Naive thymus-derived CD4-positive, alpha-beta T cell (primary cell): ENCODE data around the gene CAMK2G. TPM values are rescaled to one million over a fixed set of nuclear protein-coding genes. Genes with fewer than 3 reads are reported as not detected.
A peak's percentile ranks its signal among the peaks of the same experiment; 100 is the strongest.

Experiments
- ATAC-seq: fragments of 150-1000 bp; cut with Tn5 transposase; 2 replicates; pipeline ENCODE4 v1.10.0; 2021; ENCODE audit warnings: mild to moderate bottlenecking, moderate library complexity
- CTCF ChIA-PET: fragments of 350-600 bp; sonication (Branson Sonifier 250); formaldehyde crosslinking; loops from one replicate; lab custom pipeline; 2021; ENCODE audit warnings: antibody characterized with exemption; lab: Charles Lee
- POLR2A ChIA-PET: fragments of 350-600 bp; sonication (Branson Sonifier 250); formaldehyde crosslinking; loops from one replicate; lab custom pipeline; 2021; ENCODE audit warnings: antibody characterized with exemption, inconsistent platforms; lab: Charles Lee
- DNase-seq, 9 donors: peaks; one replicate each; pipeline versions ENCODE4 v3.0.0 to v3.0.0-alpha.2; 2020 to 2022; ENCODE audit warnings: mixed read lengths in 1 of 9
- H3K27ac ChIP-seq: one replicate; pipeline ENCODE4 v1.7.0; 2013; ENCODE audit warnings: mild to moderate bottlenecking, low read depth, low read length, moderate library complexity
- H3K27me3 ChIP-seq, 2 donors: one replicate each; pipeline ENCODE4 v1.7.0; 2013; ENCODE audit warnings: low read length in 2 of 2, mild to moderate bottlenecking in 2 of 2, moderate library complexity in 2 of 2; ENCODE audit not compliant: control insufficient read depth in 2 of 2, insufficient read depth in 2 of 2
- H3K36me3 ChIP-seq, 3 experiments: 1 replicate in 2 of 3; 2 replicates in 1 of 3; pipeline ENCODE4 v1.7.0; 2013; ENCODE audit warnings: low read length in 3 of 3, mild to moderate bottlenecking in 3 of 3, moderate library complexity in 1 of 3; ENCODE audit not compliant: insufficient read depth in 3 of 3, control insufficient read depth in 2 of 3
- H3K4me1 ChIP-seq, 2 donors: one replicate each; pipeline ENCODE4 v1.7.0; 2013; ENCODE audit warnings: low read length in 2 of 2, mild to moderate bottlenecking in 2 of 2, moderate library complexity in 1 of 2; ENCODE audit not compliant: control insufficient read depth in 2 of 2, insufficient read depth in 2 of 2
- H3K4me3 ChIP-seq: 2 replicates; pipeline ENCODE4 v1.7.0; 2013; ENCODE audit warnings: mild to moderate bottlenecking, low read length
- H3K9me3 ChIP-seq, 3 experiments: 1 replicate in 2 of 3; 2 replicates in 1 of 3; pipeline ENCODE4 v1.7.0; 2013; ENCODE audit warnings: low read length in 3 of 3; ENCODE audit not compliant: control insufficient read depth in 2 of 3
- H3K27ac Mint-ChIP-seq, 9 donors: one replicate each; pipeline ENCODE4 v1.8.0; 2020 to 2022; ENCODE audit warnings: mixed read lengths in 9 of 9, mild to moderate bottlenecking in 8 of 9, moderate library complexity in 5 of 9, inconsistent platforms in 2 of 9
- H3K27me3 Mint-ChIP-seq, 5 donors: one replicate each; pipeline ENCODE4 v1.8.0; 2021 to 2022; ENCODE audit warnings: mixed read lengths in 5 of 5, mild to moderate bottlenecking in 1 of 5
- H3K36me3 Mint-ChIP-seq, 5 donors: one replicate each; pipeline ENCODE4 v1.8.0; 2020 to 2022; ENCODE audit warnings: mixed read lengths in 5 of 5, mild to moderate bottlenecking in 3 of 5, inconsistent platforms in 1 of 5
- H3K4me1 Mint-ChIP-seq, 7 donors: one replicate each; pipeline ENCODE4 v1.8.0; 2020 to 2022; ENCODE audit warnings: mixed read lengths in 7 of 7, mild to moderate bottlenecking in 3 of 7, inconsistent platforms in 1 of 7
- H3K4me3 Mint-ChIP-seq, 10 donors: one replicate each; pipeline ENCODE4 v1.8.0; 2020 to 2022; ENCODE audit warnings: mild to moderate bottlenecking in 10 of 10, mixed read lengths in 10 of 10, moderate library complexity in 6 of 10, inconsistent platforms in 2 of 10
- H3K9me3 Mint-ChIP-seq, 11 donors: one replicate each; pipeline ENCODE4 v1.8.0; 2020 to 2022; ENCODE audit warnings: mixed read lengths in 11 of 11, mild to moderate bottlenecking in 4 of 11, inconsistent platforms in 1 of 11, moderate library complexity in 1 of 11
- intact Hi-C, 2 donors: fragments of 100-400 bp; cut with micrococcal nuclease; formaldehyde crosslinking; loops; one replicate each; pipeline ENCODE4 v1.15.1; 2023
- polyA plus RNA-seq, 2 donors: library from polyadenylated mRNA; unstranded; fragments of 300-500 nt; fragmentation: Illumina TruSeq; gene quantifications; one replicate each; pipeline ENCODE4 v1.2.3, GENCODE V29; 2021
- total RNA-seq, 6 experiments: library from RNA in 5 of 6; stranded (reverse) in 5 of 6; gene quantifications; 1 replicate in 5 of 6; 2 replicates in 1 of 6; pipeline ENCODE4 v1.2.3 and lab custom pipeline; 2021 to 2026

CAMK2G gene
- total and polyA plus RNA-seq, 7 experiments from 2014 or later, result 5.6 to 70.9 (median 54.6) TPM

GRCh38 chr10:73879296-73880173 is 5.2 kb upstream of the CAMK2G start:
- Histone ChIP-seq H3K27me3 (no peaks in the 10 kb centered on the region), H3K9me3 (no peaks in the 10 kb centered on the region), H3K4me1 (peaks cover 18 to 22% of the 10 kb centered on the region in 2 donors), H3K27ac (peak overlapping the region; percentile 68), H3K36me3 (peaks cover 0 to 3% (median 0%) of the 10 kb centered on the region in 3 experiments), H3K4me3 (no peak overlapping the region)
- intact Hi-C loops, result loop anchor here (1.0 to 10.0 kb wide), 10 partner anchors 30 to 1355 kb away; partner anchors contain the start of genes ADK (in 1 of the 2), ANXA7 (in 1 of the 2), AP3M1 (in 1 of the 2) and COMTD1 (in 1 of the 2)
- ATAC-seq (peak; percentile 97), DNase-seq (peak; percentile 91 to 98 (median 96))
- no peaks in the 10 kb centered on the region for H3K9me3 Mint-ChIP-seq
- H3K27ac Mint-ChIP-seq, result peak overlapping the region; percentile 30 to 98 (median 89)
- peaks cover 0 to 5% (median 0%) of the 10 kb centered on the region in 5 donors for H3K27me3 Mint-ChIP-seq
- ChIA-PET POLR2A (interaction anchor here (0.6 to 13.8 kb wide), 11 partner anchors 11 to 384 kb away, joined by 3 to 327 read pairs (median 5); a partner anchor contains a TSS), CTCF (interaction anchor here (0.6 to 9.9 kb wide), 46 partner anchors 9 to 1375 kb away, joined by 3 to 288 read pairs (median 5); partner anchors contain the start of gene CHCHD1)
- peaks cover 14 to 51% (median 41%) of the 10 kb centered on the region in 7 donors for H3K4me1 Mint-ChIP-seq
- peak overlapping the region in 5 of 10 donors; percentile 0 to 40 (median 1) for H3K4me3 Mint-ChIP-seq
- H3K36me3 Mint-ChIP-seq, result no peaks in the 10 kb centered on the region

GRCh38 chr10:73878365-73878764 is 4.0 kb upstream of the CAMK2G start:
- H3K4me1 Mint-ChIP-seq, result peaks cover 14 to 51% (median 41%) of the 10 kb centered on the region in 7 donors
- no peaks in the 10 kb centered on the region for H3K9me3 Mint-ChIP-seq
- H3K36me3 Mint-ChIP-seq, result no peaks in the 10 kb centered on the region
- peaks cover 0 to 5% (median 0%) of the 10 kb centered on the region in 5 donors for H3K27me3 Mint-ChIP-seq
- H3K4me1 ChIP-seq, result peaks cover 18 to 22% of the 10 kb centered on the region in 2 donors
- CTCF ChIA-PET, result interaction anchor here (0.8 to 9.9 kb wide), 11 partner anchors 8 to 157 kb away, joined by 3 to 288 read pairs (median 11); partner anchors contain the start of gene CHCHD1
- POLR2A ChIA-PET, result interaction anchor here (1.4 to 13.8 kb wide), 5 partner anchors 10 to 135 kb away, joined by 3 to 327 read pairs (median 8); a partner anchor contains a TSS
- H3K4me3 Mint-ChIP-seq, result no peak overlapping the region
- H3K27me3 ChIP-seq, result no peaks in the 10 kb centered on the region
- H3K4me3 ChIP-seq, result no peak overlapping the region
- H3K27ac ChIP-seq, result peak overlapping the region; percentile 68
- intact Hi-C loops, result loop anchor here (2.0 to 10.0 kb wide), 7 partner anchors 62 to 1356 kb away; partner anchors contain the start of genes ADK (in 1 of the 2), ANXA7 (in 1 of the 2), AP3M1 (in 1 of the 2) and COMTD1 (in 1 of the 2)
- H3K36me3 ChIP-seq, result peaks cover 0 to 3% (median 0%) of the 10 kb centered on the region in 3 experiments
- peak overlapping the region in 7 of 9 donors; percentile 69 to 94 (median 89) for H3K27ac Mint-ChIP-seq
- no peak for DNase-seq
- no peak for ATAC-seq
- H3K9me3 ChIP-seq, result no peaks in the 10 kb centered on the region

GRCh38 chr10:73877533-73878160 is 3.3 kb upstream of the CAMK2G start:
- no peaks in the 10 kb centered on the region for H3K27me3 ChIP-seq
- DNase-seq (no peak), ATAC-seq (no peak)
- no peak overlapping the region for H3K27ac ChIP-seq
- no peaks in the 10 kb centered on the region for H3K9me3 Mint-ChIP-seq
- no peak overlapping the region for H3K4me3 ChIP-seq
- H3K4me1 Mint-ChIP-seq, result peaks cover 21 to 57% (median 47%) of the 10 kb centered on the region in 7 donors
- peaks cover 0 to 1% (median 0%) of the 10 kb centered on the region in 5 donors for H3K36me3 Mint-ChIP-seq
- POLR2A ChIA-PET, result interaction anchor here (13.8 kb wide), 1 partner anchor 22 kb away, joined by 327 read pairs; no protein-coding TSS in a partner anchor
- no peak overlapping the region for H3K4me3 Mint-ChIP-seq
- CTCF ChIA-PET, result interaction anchor here (1.1 to 9.9 kb wide), 7 partner anchors 8 to 313 kb away, joined by 3 to 288 read pairs (median 4); a partner anchor contains a TSS
- H3K27me3 Mint-ChIP-seq, result peaks cover 0 to 5% (median 0%) of the 10 kb centered on the region in 5 donors
- peaks cover 0 to 5% (median 0%) of the 10 kb centered on the region in 3 experiments for H3K36me3 ChIP-seq
- H3K9me3 ChIP-seq, result no peaks in the 10 kb centered on the region
- H3K4me1 ChIP-seq, result peaks cover 25 to 29% of the 10 kb centered on the region in 2 donors
- intact Hi-C loops, result loop anchor here (2.0 to 10.0 kb wide), 7 partner anchors 63 to 1357 kb away; partner anchors contain the start of genes ADK (in 1 of the 2), ANXA7 (in 1 of the 2), AP3M1 (in 1 of the 2) and COMTD1 (in 1 of the 2)
- H3K27ac Mint-ChIP-seq, result peak overlapping the region; percentile 24 to 94 (median 88)

- Mint-ChIP-seq H3K36me3 (peaks cover 0 to 4% (median 0%) of the 10 kb centered on the region in 5 donors), H3K4me3 (no peak overlapping the region), H3K27ac (peak overlapping the region; percentile 34 to 94 (median 78)), H3K9me3 (no peaks in the 10 kb centered on the region), H3K4me1 (peaks cover 27 to 64% (median 54%) of the 10 kb centered on the region in 7 donors), H3K27me3 (peaks cover 0 to 5% (median 0%) of the 10 kb centered on the region in 5 donors)
- CTCF ChIA-PET, result interaction anchor here (0.7 to 9.9 kb wide), 7 partner anchors 9 to 314 kb away, joined by 3 to 288 read pairs (median 4); no protein-coding TSS in a partner anchor
- DNase-seq (no peak), ATAC-seq (no peak)
- Histone ChIP-seq H3K36me3 (peaks cover 0 to 12% (median 0%) of the 10 kb centered on the region in 3 experiments), H3K27ac (peak overlapping the region; percentile 86), H3K4me1 (peaks cover 31 to 35% of the 10 kb centered on the region in 2 donors), H3K4me3 (no peak overlapping the region), H3K9me3 (no peaks in the 10 kb centered on the region), H3K27me3 (no peaks in the 10 kb centered on the region)
- intact Hi-C loops, result loop anchor here in 1 of 2 donors (5.0 to 10.0 kb wide), 5 partner anchors 250 to 1358 kb away; partner anchors contain the start of genes ANXA7, COMTD1 and PPP3CB
- POLR2A ChIA-PET, result interaction anchor here (0.6 to 13.8 kb wide), 3 partner anchors 21 to 306 kb away, joined by 4 to 327 read pairs (median 6); no protein-coding TSS in a partner anchor
These were observed 2.6 kb upstream of the CAMK2G start for GRCh38 chr10:73876971-73877370.

- H3K4me1 Mint-ChIP-seq, result peaks cover 31 to 68% (median 58%) of the 10 kb centered on the region in 7 donors
- ChIA-PET CTCF (interaction anchor here (0.7 to 9.9 kb wide), 6 partner anchors 13 to 314 kb away, joined by 3 to 288 read pairs (median 4); no protein-coding TSS in a partner anchor), POLR2A (interaction anchor here (0.6 to 13.8 kb wide), 4 partner anchors 21 to 306 kb away, joined by 3 to 327 read pairs (median 5); no protein-coding TSS in a partner anchor)
- H3K4me3 Mint-ChIP-seq, result peak overlapping the region in 3 of 10 donors; percentile 8 to 77 (median 44)
- peaks cover 0 to 16% (median 0%) of the 10 kb centered on the region in 3 experiments for H3K36me3 ChIP-seq
- H3K27me3 Mint-ChIP-seq, result peaks cover 0 to 3% (median 0%) of the 10 kb centered on the region in 5 donors
- H3K9me3 Mint-ChIP-seq, result no peaks in the 10 kb centered on the region
- peaks cover 0 to 8% (median 0%) of the 10 kb centered on the region in 5 donors for H3K36me3 Mint-ChIP-seq
- no peaks in the 10 kb centered on the region for H3K9me3 ChIP-seq
- ATAC-seq, result no peak
- intact Hi-C loops, result loop anchor here in 1 of 2 donors (5.0 to 10.0 kb wide), 5 partner anchors 249 to 1358 kb away; partner anchors contain the start of genes ANXA7, COMTD1 and PPP3CB
- peak overlapping the region; percentile 34 to 92 (median 78) for H3K27ac Mint-ChIP-seq
- H3K4me1 ChIP-seq, result peaks cover 35 to 39% of the 10 kb centered on the region in 2 donors
- DNase-seq, result no peak
- peak overlapping the region; percentile 86 for H3K27ac ChIP-seq
- H3K4me3 ChIP-seq, result no peak overlapping the region
- H3K27me3 ChIP-seq, result no peaks in the 10 kb centered on the region
These were observed 2.2 kb upstream of the CAMK2G start for GRCh38 chr10:73876566-73876965.
